ENCODE results near the gene WDR74.

The WDR74 gene

DNA sequence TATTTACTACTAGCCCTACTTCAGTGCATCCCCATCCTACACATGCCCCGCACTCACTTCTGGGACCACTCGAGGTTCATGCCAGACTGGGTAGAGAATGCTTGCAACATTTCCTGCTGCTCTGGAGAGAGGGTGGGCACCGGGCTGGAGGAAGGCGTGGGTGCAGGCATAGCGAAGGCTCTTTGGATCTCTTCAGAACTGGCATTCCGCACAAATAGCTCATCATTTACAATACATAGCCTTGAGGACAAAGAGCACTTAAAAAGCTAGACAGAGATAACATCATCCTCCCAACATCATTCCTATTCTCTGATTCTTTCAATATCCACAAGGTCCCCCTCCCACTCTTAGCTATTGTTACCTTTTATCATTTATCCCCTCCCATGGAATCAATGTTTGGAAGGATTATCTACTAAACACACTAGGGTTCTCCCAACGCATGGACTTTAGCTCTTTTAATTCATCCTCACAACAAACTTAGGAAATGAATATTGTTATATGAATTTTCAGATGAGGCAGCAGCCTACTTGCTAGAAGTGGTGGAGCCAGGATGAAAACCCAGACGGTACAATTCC is 45.1 kb downstream of the WDR74 start:
- no peak for DNase-seq (ENCODE audit: low spot score)

DNA sequence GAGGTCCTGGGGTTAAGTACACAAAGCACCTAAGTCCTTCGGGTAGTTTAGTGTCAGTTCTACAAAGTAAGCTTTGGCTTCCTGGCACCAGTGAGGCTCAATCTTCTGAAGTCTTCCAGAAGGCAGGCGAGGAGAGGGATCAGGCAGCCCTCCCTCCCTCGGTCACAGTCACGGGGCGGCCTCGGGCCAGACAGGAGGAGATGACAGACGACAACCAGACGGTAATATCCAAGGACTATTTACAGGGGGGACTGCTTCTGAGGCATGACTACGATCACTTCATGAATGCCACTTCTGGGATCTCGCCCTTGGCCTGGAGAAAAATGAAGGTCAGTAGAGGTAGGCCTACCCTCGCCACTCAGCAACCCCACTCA is 47.2 kb downstream of the WDR74 start:
- peak; percentile 38 for DNase-seq (ENCODE audit: low spot score)

- DNase-seq (ENCODE audit: low spot score): peak; percentile 93
Observed at GRCh38 chr11:62791501-62792201, 47.7 kb downstream of the WDR74 start, which contains the start of gene TMEM223. Gene TMEM223, minus strand, starts transcription at chr11:62792006. Its CDS starts 12 bp downstream, at chr11:62791994.

DNA sequence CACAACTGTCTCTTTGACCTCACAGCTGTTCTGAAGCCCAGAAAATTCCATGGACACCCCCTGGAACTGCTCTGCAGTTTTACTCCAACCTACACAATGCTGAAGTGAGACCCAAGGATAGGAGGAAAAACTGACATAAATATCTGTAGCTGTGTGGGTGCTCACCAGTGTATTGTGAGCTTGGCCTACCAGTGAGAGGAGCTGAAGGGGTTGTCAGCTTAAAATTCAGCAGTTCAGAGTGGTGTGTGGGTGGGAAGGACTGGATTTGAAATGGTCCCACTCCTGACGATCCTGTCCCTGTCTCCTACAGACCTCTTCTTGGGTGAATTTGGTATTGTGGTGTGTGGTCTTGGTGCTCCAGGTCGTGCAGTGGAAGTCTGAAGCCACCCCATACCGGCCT is 49.8 kb downstream of the WDR74 start:
- DNase-seq (ENCODE audit: low spot score): no peak

GRCh38 chr11:62788991-62789390 is 50.4 kb downstream of the WDR74 start:
- no peak for DNase-seq (ENCODE audit: low spot score)

DNA sequence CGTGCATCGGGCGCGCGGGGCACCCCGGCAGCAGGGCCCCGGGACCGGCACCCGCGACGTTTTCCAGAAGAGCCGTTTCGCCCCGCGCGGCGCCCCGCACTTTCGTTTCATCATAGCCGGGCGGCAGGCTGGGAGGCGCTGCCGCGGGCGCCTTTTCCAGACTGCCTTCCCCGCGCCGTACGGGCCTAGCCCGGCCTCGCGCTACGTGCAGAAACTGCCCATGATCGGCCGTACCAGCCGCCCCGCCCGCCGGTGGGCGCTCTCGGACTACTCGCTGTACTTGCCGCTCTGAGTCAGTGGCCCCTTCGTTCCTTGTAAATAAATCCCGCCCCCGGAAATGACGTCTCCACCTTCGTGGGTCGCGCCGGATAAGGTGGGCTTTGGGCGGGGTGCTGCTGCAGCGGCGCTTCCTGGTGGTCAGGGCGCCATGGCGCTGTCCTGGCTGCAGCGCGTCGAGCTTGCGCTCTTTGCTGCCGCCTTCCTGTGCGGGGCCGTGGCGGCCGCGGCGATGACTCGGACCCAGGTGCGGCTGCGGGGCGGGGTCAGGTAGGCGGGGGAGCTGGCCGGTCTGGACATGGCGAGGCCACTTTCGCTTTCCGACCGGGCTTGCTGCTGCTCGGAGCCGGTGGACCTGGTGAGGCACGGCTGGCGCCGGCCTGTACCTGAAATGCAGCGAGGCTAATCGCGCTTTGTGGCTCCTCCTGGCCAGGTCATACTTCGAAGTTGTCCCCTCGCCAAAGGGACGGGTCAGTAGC is 52.2 kb downstream of the WDR74 start, which contains the start of gene TMEM179B:
TMEM179B (plus strand) TSS at position 398 of the 755 bp plus-strand sequence; CDS start at position 428, 30 bp downstream.
- DNase-seq (ENCODE audit: low spot score): peak; percentile 92

- peak; percentile 92 for DNase-seq (ENCODE audit: low spot score)
Observed at GRCh38 chr11:62786318-62787004, 52.9 kb downstream of the WDR74 start.
